Measurements from ENCODE around the gene CREB5.

GRCh38 chr7:28707291-28707690 lies 295.0 kb downstream of the CREB5 start:
- no peak for TF ChIP-seq CTCF (IDR thresholded peaks at IDR 0.05)
- no peak for TF ChIP-seq POLR2A (IDR thresholded peaks at IDR 0.05)
- TF ChIP-seq EP300 (IDR thresholded peaks at IDR 0.05) = no peak

All from ovary (tissue), 3 donors.